HG03558 (cell line): ENCODE data around the gene PFDN1.

Experiments used
- ATAC-seq: cut with Tn5 transposase; IDR thresholded peaks from one replicate; pipeline ENCODE4 v1.9.1; 2021; ENCODE audit warnings: moderate number of reproducible peaks; ENCODE audit not compliant: unreplicated experiment; ENCODE audit errors: extremely low read depth

Gene PFDN1

DNA sequence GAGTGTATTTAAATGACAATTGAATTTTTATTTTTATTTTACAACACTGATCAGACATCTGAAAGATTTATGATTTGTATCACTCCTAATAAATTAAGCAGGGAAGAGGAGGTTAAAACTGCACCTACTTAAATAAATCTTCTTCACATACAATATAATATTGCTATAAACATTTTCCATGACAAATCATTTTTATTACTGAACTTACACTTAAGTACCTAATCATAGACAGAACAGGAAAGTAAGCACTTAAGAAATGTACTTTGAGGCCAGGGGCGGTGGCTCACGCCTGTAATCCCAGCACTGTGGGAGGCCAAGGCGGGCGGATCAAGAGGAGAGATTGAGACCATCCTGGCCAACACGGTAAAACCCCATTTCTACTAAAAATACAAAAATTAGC is 3.8 kb downstream of the PFDN1 start:
- ATAC-seq = no peak

GRCh38 chr5:140298183-140298601 is 4.7 kb downstream of the PFDN1 start:
- no peak for ATAC-seq

DNA sequence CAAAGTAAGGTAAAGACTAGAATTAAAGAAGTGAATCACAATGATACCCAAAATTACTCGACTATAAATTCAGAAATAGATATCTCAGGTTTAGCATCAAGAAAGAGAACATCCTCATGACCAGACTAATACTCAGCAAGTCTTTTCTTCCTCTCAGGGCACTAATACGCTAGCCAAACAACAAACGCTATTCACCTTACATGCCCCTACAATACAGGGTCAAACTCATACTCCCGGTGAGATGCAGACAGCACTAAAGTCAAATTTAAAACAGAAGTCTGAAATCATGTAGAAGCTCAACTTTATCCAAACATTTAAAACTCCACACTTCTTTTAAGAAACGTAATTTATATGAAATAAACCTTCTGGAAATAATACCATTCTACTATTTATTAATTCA is 5.6 kb downstream of the PFDN1 start:
- no peak for ATAC-seq

DNA sequence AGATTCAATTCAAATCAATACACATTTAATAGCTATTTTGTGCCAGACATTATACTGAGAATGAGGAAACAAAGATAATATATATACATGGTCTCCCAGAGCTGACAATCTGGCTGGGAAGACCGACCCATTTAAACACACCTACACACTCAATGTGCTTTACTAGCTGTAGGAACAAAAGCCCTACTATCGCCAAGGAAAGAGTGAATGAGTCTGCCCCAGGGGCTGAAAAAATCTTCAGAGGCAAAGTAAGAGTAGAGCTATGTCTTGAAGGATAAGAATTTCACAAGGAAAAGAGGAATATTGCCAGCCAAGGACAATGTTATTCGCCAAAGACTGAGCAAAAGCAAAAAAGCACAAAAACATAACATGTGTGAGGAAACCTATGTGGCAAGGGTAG is 6.6 kb downstream of the PFDN1 start:
- ATAC-seq = no peak

- no peak for ATAC-seq
These were observed 7.5 kb downstream of the PFDN1 start for GRCh38 chr5:140295414-140295813.

DNA sequence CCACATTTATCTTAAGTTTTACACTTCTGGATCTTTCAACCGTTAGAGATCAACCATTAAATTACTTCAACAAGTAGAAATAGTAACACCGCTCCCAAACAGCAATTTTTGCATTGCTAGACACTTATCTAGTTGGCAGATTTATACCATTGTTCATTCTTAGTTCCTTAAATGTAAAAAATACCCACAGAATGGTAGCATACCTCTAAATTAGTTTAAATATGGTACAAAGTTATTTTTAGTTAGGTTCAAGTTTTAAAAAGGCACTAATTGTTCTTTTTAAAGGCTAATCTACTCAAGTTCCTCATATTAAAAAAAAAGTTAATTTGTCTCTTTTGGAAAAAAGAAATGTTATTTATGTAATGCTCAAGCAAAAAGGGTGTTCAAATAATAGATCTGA is 8.1 kb downstream of the PFDN1 start:
- no peak for ATAC-seq

- ATAC-seq = no peak
These were observed 9.1 kb downstream of the PFDN1 start for GRCh38 chr5:140293849-140294100.

- ATAC-seq = no peak
These were observed 9.6 kb downstream of the PFDN1 start for GRCh38 chr5:140293091-140293848.

- no peak for ATAC-seq
These were observed 10.5 kb downstream of the PFDN1 start for GRCh38 chr5:140292212-140293036.

GRCh38 chr5:140287801-140288521 is 14.9 kb downstream of the PFDN1 start:
- ATAC-seq = no peak

GRCh38 chr5:140286424-140286823 is 16.5 kb downstream of the PFDN1 start:
- no peak for ATAC-seq

- ATAC-seq = no peak
These were observed 18.9 kb downstream of the PFDN1 start for GRCh38 chr5:140284013-140284412.

DNA sequence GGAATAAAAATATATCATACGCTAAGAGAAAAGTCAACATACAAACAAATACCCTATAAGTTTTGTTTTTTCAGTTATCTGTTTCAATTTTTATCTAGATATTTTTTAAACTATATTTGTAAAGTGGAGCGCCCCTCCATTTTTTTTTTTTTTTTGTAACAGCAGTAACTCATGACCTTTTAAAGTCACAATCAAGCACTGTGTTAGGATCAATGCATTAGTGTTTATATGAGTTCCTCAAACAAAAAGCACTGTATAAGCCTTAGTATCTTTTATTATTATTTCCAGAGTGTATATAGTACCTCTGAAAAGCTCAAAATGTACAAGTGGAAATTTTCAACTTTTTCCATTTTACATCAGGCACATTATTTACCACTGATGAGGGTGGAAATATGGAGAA is 20.6 kb downstream of the PFDN1 start:
- ATAC-seq = no peak

GRCh38 chr5:140275837-140276236 is 27.1 kb downstream of the PFDN1 start:
- no peak for ATAC-seq

DNA sequence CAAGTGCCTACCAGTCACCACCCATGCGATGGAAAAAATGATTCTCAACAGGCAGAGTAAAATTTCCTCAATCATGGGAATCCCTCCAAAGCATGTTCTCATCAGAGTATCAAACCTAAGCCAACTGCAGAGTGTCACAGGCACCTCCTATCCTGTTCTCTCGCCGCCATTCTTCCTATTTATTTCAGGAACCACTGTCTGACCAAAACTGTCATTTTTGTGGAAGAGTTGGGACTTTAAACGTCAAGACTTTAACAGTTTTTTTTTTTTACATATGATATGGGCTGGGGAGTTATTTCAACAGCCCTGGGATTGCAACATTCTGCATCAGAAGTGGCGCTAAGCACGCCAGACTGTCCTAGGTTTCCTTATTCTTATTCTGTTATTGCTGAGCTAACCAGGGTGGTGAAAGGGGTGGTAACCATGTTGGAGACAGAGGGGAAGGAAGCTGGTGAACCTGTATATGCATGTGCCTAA is 29.5 kb downstream of the PFDN1 start:
- no peak for ATAC-seq

- no peak for ATAC-seq
These were observed 32.9 kb downstream of the PFDN1 start for GRCh38 chr5:140270008-140270407.

DNA sequence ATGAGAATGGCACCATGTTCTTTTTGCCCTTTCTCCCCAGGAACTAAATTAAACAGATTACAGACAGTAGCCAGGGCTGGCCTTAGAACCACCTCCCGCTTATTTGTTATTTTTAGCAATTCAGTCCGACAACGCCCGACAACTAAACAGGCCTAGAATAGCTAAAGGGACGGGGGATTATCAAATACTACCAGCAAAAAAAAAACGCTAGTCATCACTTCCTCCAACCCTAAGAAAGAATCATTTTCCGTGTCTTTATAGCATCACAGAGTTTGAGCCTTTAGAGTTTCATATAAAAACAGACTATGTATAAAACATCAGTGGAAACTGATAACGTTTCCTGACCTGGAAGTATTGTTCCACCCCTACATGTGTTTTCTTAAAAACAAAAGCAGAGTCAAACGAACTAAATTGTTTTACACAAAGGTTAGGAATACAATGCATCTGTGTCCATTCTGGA is 35.3 kb downstream of the PFDN1 start:
- no peak for ATAC-seq

- no peak for ATAC-seq
These were observed 35.7 kb downstream of the PFDN1 start for GRCh38 chr5:140267201-140267540.

GRCh38 chr5:140266471-140267200 is 36.3 kb downstream of the PFDN1 start:
- ATAC-seq = no peak

DNA sequence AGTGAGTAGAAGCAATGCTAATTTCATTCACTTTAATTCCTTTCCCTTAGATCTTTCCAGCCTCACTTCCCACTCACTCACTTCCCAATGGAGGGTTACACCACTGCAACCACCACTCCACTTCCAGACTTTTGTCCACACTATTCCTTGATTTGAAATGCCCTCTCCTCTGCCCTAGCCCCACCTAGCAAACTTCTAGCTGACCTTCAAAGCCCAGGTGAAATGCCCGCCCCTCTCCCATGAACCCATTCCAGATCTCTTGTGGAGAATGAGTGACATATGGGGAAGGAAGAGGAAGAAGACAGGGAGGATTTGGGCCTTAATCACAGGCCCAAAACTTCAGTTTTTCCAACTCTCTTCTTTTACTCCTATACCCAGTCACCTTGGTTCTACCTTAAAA is 37.1 kb downstream of the PFDN1 start:
- ATAC-seq = no peak

DNA sequence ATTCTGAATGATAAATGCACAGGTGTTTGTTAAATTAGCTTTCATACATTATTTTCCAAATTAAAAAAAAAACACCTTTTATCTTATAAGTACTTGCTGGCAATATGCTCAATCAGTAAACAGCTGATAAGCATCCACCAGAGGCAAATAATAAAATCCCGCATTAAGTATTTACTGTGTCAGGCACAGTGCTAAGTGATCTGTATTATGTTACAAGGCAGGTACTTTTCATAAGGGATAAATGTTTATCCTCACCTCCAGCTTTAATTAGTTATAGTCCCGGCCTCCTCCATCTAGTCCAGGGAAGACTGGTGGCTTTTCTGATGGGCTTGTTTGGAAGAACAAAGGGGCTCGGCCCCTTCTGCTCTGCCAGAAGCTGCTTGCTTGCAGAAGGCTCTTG is 40.1 kb downstream of the PFDN1 start:
- no peak for ATAC-seq
